Endodermal cell (in vitro differentiated cells): ENCODE measurements around the gene BRF1. TPM values are rescaled to one million over a fixed set of nuclear protein-coding genes. Genes with fewer than 3 reads are reported as not detected.

ENCODE experiments used
- DNase-seq: peaks from one replicate; pipeline ENCODE4 v3.0.0-alpha.2; 2017
- H3K27ac ChIP-seq: 2 replicates; pipeline ENCODE4 v1.5.1; 2013; ENCODE audit warnings: mild to moderate bottlenecking, low read depth, low read length, moderate library complexity
- H3K27me3 ChIP-seq: 2 replicates; pipeline ENCODE4 v1.6.1; 2013; ENCODE audit warnings: mild to moderate bottlenecking, low read length, moderate library complexity; ENCODE audit not compliant: insufficient read depth, control insufficient read depth, poor library complexity, severe bottlenecking
- H3K36me3 ChIP-seq: 2 replicates; pipeline ENCODE4 v1.7.0; 2013; ENCODE audit warnings: mild to moderate bottlenecking, low read length, moderate library complexity; ENCODE audit not compliant: control insufficient read depth, insufficient read depth
- H3K4me1 ChIP-seq: one replicate; pipeline ENCODE4 v1.7.0; 2013; ENCODE audit warnings: low read length; ENCODE audit not compliant: control insufficient read depth, insufficient read depth
- H3K4me3 ChIP-seq: 2 replicates; pipeline ENCODE4 v1.5.1; 2013; ENCODE audit warnings: mild to moderate bottlenecking, low read length, moderate library complexity
- H3K9ac ChIP-seq: 2 replicates; pipeline ENCODE4 v1.6.1; 2013; ENCODE audit warnings: mild to moderate bottlenecking, low read length, moderate library complexity; ENCODE audit not compliant: poor library complexity, severe bottlenecking; ENCODE audit errors: extremely low read depth
- H3K9me3 ChIP-seq: 2 replicates; pipeline ENCODE4 v1.6.1; 2013; ENCODE audit warnings: mild to moderate bottlenecking, low read length, moderate library complexity; ENCODE audit not compliant: control insufficient read depth
- H3K27ac Mint-ChIP-seq: 2 replicates; pipeline ENCODE4 v1.8.0; 2020; ENCODE audit warnings: mixed read lengths
- H3K27me3 Mint-ChIP-seq: 2 replicates; pipeline ENCODE4 v1.8.0; 2021; ENCODE audit warnings: mild to moderate bottlenecking, mixed read lengths; ENCODE audit not compliant: insufficient read depth
- H3K36me3 Mint-ChIP-seq: 2 replicates; pipeline ENCODE4 v1.8.0; 2020; ENCODE audit warnings: low read depth, mixed read lengths
- H3K4me1 Mint-ChIP-seq: 2 replicates; pipeline ENCODE4 v1.8.0; 2020; ENCODE audit warnings: mixed read lengths
- H3K4me3 Mint-ChIP-seq: 2 replicates; pipeline ENCODE4 v1.8.0; 2020; ENCODE audit warnings: mild to moderate bottlenecking, moderate library complexity, mixed read lengths
- H3K9me3 Mint-ChIP-seq: 2 replicates; pipeline ENCODE4 v1.8.0; 2020; ENCODE audit warnings: mild to moderate bottlenecking, mixed read lengths
- WGBS, 2 experiments: methylation state at CpG; one replicate each; pipeline versions ENCODE4 v1.1.5 to v1.1.7; 2013; ENCODE audit warnings: missing lambda C conversion rate in 2 of 2, mixed read lengths in 1 of 2; ENCODE audit not compliant: insufficient coverage in 1 of 2, insufficient read length in 1 of 2; 5-methylcytosine and 5-hydroxymethylcytosine counted together
- total RNA-seq, 2 donors: library from RNA; stranded (reverse); fragmentation: NEBNext Ultra II Directional in 1 of 2; extraction: Animal tissue kit (Norgen Biotek cat#: 25700) in 1 of 2; gene quantifications; 2 replicates in 1 of 2; 3 replicates in 1 of 2; pipeline ENCODE4 v1.2.1, GENCODE V29; 2021
- TF ChIP-seq, protein P1 (sequence below): fragments of 200-600 bp; sonication (generic); conservative IDR thresholded peaks from 2 replicates; pipeline ENCODE4 v1.5.0; 2021; ENCODE audit warnings: antibody characterized with exemption, mild to moderate bottlenecking

Gene BRF1
- total RNA-seq, 2 donors from 2014 or later: 37.0 to 44.5 TPM

DNA sequence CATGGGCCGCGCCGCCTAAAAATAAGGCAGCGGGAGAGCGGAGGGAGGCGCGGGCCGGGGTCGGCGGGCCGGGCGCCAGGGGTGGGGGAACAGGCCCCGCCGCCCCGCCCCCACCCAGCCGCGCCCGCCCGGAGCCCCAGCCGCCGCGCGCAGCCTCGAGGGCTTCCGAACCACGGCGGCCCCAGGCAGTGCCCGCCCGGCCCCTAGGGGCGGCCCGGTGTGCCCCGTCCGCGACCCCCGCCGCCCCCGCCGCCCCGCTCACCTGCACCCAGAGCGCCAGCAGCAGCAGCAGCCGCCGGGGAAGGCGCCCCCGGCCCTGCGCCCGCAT is 132.7 kb downstream of the BRF1 start:
- no peak for DNase-seq
- Mint-ChIP-seq H3K4me3 (peak overlapping the region; percentile 45), H3K9me3 (no peaks in the 10 kb centered on the region), H3K4me1 (no peaks in the 10 kb centered on the region), H3K36me3 (no peaks in the 10 kb centered on the region), H3K27me3 (peaks cover 20% of the 10 kb centered on the region), H3K27ac (no peak overlapping the region)
- H3K9me3 ChIP-seq: no peaks in the 10 kb centered on the region
- H3K4me1 ChIP-seq: no peaks in the 10 kb centered on the region
- no peak overlapping the region for H3K27ac ChIP-seq
- H3K27me3 ChIP-seq: peaks cover 16% of the 10 kb centered on the region
- 0 to 7% methylated on average over 3 to 42 of the region's 46 CpGs for WGBS, 2 experiments
- peak overlapping the region; percentile 73 for H3K4me3 ChIP-seq
- H3K36me3 ChIP-seq: no peaks in the 10 kb centered on the region
- TF ChIP-seq, protein P1, sequence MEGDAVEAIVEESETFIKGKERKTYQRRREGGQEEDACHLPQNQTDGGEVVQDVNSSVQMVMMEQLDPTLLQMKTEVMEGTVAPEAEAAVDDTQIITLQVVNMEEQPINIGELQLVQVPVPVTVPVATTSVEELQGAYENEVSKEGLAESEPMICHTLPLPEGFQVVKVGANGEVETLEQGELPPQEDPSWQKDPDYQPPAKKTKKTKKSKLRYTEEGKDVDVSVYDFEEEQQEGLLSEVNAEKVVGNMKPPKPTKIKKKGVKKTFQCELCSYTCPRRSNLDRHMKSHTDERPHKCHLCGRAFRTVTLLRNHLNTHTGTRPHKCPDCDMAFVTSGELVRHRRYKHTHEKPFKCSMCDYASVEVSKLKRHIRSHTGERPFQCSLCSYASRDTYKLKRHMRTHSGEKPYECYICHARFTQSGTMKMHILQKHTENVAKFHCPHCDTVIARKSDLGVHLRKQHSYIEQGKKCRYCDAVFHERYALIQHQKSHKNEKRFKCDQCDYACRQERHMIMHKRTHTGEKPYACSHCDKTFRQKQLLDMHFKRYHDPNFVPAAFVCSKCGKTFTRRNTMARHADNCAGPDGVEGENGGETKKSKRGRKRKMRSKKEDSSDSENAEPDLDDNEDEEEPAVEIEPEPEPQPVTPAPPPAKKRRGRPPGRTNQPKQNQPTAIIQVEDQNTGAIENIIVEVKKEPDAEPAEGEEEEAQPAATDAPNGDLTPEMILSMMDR: no peak
- no peak overlapping the region for H3K9ac ChIP-seq

DNA sequence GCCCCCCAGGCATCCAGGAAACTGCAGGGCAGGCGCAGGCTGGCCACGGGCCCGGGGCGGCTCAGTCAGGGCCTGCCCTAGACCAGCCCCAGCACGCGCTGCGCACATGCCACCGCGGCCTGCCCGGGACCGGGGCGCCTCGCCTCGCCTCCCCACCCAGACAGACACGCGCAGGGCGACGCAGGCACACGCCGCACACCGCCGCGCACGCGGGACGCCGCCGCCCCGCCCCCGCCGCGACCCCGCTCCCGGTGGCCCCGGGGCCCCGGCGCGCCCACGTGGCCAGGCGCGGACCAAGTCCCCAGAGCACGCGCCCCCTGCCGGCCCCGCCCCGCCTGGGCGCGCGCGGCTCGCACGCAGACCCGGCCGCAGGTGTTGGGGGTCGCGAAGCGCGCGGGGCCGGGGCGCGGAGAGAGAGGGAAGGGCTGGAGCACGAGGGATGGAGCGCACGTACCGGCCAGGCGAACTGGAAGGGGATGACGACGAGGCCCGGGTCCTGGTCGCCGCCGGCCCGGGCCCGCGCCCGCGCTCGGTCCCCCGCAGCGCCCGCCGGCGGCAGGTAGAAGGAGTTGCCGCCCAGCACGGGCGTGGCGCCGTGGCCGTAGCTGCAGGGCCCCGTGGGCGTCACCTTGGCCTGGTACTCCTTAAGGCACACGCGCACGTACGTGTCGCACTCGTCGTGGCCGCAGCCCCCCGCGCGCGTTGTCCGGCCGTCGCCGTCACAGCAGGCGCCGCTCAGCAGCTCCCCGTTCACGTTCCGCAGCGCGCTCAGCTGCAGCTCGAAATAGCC is 133.3 kb downstream of the BRF1 start:
- no peaks in the 10 kb centered on the region for H3K4me1 ChIP-seq
- H3K27me3 Mint-ChIP-seq: peaks cover 20% of the 10 kb centered on the region
- no peaks in the 10 kb centered on the region for H3K36me3 ChIP-seq
- no peaks in the 10 kb centered on the region for H3K4me1 Mint-ChIP-seq
- DNase-seq: peak; percentile 73
- TF ChIP-seq, protein P1: peak; percentile 57
- H3K4me3 Mint-ChIP-seq: peak overlapping the region; percentile 45
- H3K9me3 Mint-ChIP-seq: no peaks in the 10 kb centered on the region
- H3K27ac Mint-ChIP-seq: no peak overlapping the region
- H3K36me3 Mint-ChIP-seq: no peaks in the 10 kb centered on the region
- WGBS, 2 experiments: 11 to 79% methylated on average over 4 to 116 of the region's 116 CpGs
- H3K27me3 ChIP-seq: peaks cover 16% of the 10 kb centered on the region
- H3K4me3 ChIP-seq: peak overlapping the region; percentile 73
- H3K27ac ChIP-seq: no peak overlapping the region
- H3K9ac ChIP-seq: no peak overlapping the region
- no peaks in the 10 kb centered on the region for H3K9me3 ChIP-seq

DNA sequence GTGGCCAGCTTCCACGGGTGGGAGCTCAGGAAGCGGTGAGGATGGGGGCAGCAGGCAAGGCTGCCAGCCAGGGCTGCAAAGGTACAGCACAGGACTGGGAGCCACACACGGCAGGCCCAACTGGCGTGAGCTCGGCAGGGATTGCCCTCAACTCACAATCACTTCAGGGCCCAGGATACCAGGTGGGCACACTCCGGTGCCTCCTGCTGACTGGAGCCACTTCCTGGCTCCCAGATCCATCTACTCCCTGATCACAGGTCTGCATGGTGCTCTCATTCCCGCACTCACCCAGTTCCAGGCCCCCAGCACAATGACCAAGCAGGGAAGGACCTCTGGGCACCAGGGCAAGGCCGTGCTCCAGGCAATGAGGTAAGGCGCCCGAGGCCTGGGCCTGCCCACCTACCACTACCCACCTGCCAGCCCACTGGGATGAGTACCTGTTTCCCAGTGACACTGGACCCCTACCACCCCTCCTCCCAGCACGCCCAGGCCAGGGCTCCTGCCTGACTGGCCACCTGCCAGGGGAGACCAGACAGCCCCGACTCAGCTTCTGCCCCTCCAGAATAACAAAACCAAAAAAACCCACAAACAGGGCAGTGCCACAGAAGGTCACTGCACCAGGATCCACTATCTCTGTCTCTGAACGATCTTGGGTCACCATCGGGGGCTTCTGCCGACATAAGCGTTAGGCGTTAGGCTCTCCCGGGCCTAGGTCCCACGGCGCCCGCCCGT is 134.1 kb downstream of the BRF1 start:
- no peak overlapping the region for H3K9ac ChIP-seq
- Mint-ChIP-seq H3K9me3 (no peaks in the 10 kb centered on the region), H3K4me1 (no peaks in the 10 kb centered on the region), H3K36me3 (no peaks in the 10 kb centered on the region), H3K4me3 (peak overlapping the region; percentile 19), H3K27ac (no peak overlapping the region), H3K27me3 (peaks cover 20% of the 10 kb centered on the region)
- no peak for DNase-seq
- H3K4me1 ChIP-seq: no peaks in the 10 kb centered on the region
- 90 to 91% methylated on average over 14 to 22 of the region's 22 CpGs for WGBS, 2 experiments
- H3K9me3 ChIP-seq: no peaks in the 10 kb centered on the region
- TF ChIP-seq, protein P1: no peak
- H3K27ac ChIP-seq: no peak overlapping the region
- peaks cover 16% of the 10 kb centered on the region for H3K27me3 ChIP-seq
- no peaks in the 10 kb centered on the region for H3K36me3 ChIP-seq
- no peak overlapping the region for H3K4me3 ChIP-seq
